ENCODE results near the gene TEX55. TPM values are rescaled to one million over a fixed set of nuclear protein-coding genes. Genes with fewer than 3 reads are reported as not detected.
"Not testable (repeated sequence)": the region's sequence is repeated elsewhere in the genome, so short reads cannot be mapped to it uniquely, and the experiment has no call there.

TEX55 gene
- total and polyA plus RNA-seq, 8 donors, result not detected

DNA sequence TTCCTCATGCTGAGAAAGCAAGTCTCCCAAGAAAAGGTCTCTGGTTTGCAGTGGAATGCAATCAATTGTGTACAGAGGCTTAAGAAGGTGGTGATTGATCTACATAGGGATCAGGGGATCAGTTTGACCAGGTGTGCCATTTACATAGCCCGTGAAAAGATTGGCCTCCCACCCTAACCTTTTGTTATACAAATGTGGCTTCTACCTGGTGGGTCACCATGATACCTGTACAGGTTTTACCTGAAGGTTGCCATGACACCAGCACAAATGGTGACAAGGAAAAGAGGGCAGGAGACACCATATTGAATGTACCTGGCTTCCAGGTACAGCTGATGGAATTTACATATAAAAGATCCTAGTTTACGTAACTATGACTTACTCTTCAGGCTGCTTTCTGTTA is 25.5 kb upstream of the TEX55 start:
- ATAC-seq (no peak), DNase-seq (no peak)
- Histone ChIP-seq H3K4me1 (no peaks in the 10 kb centered on the region), H3K4me3 (no peak overlapping the region), H3K27me3 (no peaks in the 10 kb centered on the region), H3K36me3 (no peaks in the 10 kb centered on the region), H3K9me3 (peaks cover 0 to 25% of the 10 kb centered on the region in 2 donors), H3K27ac (no peak overlapping the region)
- TF ChIP-seq, protein P1, sequence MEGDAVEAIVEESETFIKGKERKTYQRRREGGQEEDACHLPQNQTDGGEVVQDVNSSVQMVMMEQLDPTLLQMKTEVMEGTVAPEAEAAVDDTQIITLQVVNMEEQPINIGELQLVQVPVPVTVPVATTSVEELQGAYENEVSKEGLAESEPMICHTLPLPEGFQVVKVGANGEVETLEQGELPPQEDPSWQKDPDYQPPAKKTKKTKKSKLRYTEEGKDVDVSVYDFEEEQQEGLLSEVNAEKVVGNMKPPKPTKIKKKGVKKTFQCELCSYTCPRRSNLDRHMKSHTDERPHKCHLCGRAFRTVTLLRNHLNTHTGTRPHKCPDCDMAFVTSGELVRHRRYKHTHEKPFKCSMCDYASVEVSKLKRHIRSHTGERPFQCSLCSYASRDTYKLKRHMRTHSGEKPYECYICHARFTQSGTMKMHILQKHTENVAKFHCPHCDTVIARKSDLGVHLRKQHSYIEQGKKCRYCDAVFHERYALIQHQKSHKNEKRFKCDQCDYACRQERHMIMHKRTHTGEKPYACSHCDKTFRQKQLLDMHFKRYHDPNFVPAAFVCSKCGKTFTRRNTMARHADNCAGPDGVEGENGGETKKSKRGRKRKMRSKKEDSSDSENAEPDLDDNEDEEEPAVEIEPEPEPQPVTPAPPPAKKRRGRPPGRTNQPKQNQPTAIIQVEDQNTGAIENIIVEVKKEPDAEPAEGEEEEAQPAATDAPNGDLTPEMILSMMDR (IDR thresholded peaks at IDR 0.05), result no peak
- intact Hi-C loops (cut with DNase I), result no loop called here

GRCh38 chr3:119122350-119122749 is 23.6 kb upstream of the TEX55 start:
- DNase-seq (no peak), ATAC-seq (no peak)
- intact Hi-C loops (cut with DNase I), result no loop called here
- TF ChIP-seq, protein P1 (IDR thresholded peaks at IDR 0.05), result no peak
- Histone ChIP-seq H3K4me1 (no peaks in the 10 kb centered on the region), H3K27ac (no peak overlapping the region), H3K36me3 (no peaks in the 10 kb centered on the region), H3K4me3 (no peak overlapping the region), H3K9me3 (peaks cover 0 to 23% of the 10 kb centered on the region in 2 donors), H3K27me3 (no peaks in the 10 kb centered on the region)

DNA sequence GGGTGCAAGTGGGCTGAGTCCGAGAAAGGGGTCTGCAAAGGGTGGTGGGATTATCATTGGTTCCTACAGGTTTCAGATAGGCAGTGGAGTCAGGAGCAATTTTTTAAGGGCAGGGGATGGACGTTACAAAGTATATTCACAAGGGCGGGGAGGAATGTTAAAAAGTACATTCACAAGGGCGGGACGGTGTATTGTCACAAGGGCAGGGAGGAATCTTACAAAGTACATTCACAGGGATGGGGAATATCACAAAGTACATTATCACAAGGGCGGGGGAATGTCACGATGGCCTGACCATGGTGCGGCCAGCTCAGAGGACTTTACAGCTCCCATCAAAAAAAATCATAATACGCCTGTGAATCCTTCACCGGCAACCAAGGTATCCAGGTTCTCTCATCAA is 20.6 kb upstream of the TEX55 start:
- Histone ChIP-seq H3K27me3 (no peaks in the 10 kb centered on the region), H3K9me3 (no peaks in the 10 kb centered on the region), H3K36me3 (no peaks in the 10 kb centered on the region), H3K4me3 (no peak overlapping the region), H3K4me1 (no peaks in the 10 kb centered on the region), H3K27ac (no peak overlapping the region)
- no peak for DNase-seq
- no peak for ATAC-seq
- intact Hi-C loops (cut with DNase I), result no loop called here
- TF ChIP-seq, protein P1 (IDR thresholded peaks at IDR 0.05), result no peak

- no peak for ATAC-seq
- Histone ChIP-seq H3K4me1 (no peaks in the 10 kb centered on the region), H3K4me3 (no peak overlapping the region), H3K27ac (no peak overlapping the region), H3K27me3 (no peaks in the 10 kb centered on the region), H3K36me3 (no peaks in the 10 kb centered on the region), H3K9me3 (no peaks in the 10 kb centered on the region)
- intact Hi-C loops (cut with DNase I), result no loop called here
- no peak for DNase-seq
- TF ChIP-seq, protein P1 (IDR thresholded peaks at IDR 0.05), result no peak
These were observed 20.0 kb upstream of the TEX55 start for GRCh38 chr3:119125742-119126504.

DNA sequence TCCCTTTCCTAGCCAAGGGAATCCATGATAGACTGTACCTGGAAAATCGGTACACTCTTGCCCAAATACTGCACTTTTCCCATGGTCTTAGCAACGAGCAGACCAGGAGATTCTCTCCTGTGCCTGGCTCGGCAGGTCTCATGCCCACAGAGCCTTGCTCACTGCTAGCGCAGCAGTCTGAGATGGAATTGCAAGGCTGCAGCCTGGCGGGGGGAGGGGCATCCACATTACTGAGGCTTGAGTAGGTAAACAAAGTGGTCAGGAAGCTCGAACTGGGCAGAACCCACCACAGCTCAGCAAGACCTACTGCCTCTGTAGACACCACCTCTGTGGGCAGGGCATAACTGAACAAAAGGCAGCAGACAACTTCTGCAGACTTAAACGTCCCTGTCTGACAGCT is 15.7 kb upstream of the TEX55 start:
- H3K27me3 ChIP-seq; intact Hi-C loops (cut with DNase I); H3K4me1 ChIP-seq; H3K36me3 ChIP-seq; DNase-seq; H3K9me3 ChIP-seq; H3K27ac ChIP-seq; H3K4me3 ChIP-seq; ATAC-seq: not testable (repeated sequence)

- ATAC-seq; H3K27ac ChIP-seq; H3K4me3 ChIP-seq; H3K36me3 ChIP-seq; H3K9me3 ChIP-seq; intact Hi-C loops (cut with DNase I); DNase-seq; H3K27me3 ChIP-seq; H3K4me1 ChIP-seq: not testable (repeated sequence)
These were observed 13.7 kb upstream of the TEX55 start for GRCh38 chr3:119132291-119132690.

- H3K27ac ChIP-seq; H3K9me3 ChIP-seq; DNase-seq; ATAC-seq; H3K4me3 ChIP-seq; H3K4me1 ChIP-seq; intact Hi-C loops (cut with DNase I); H3K36me3 ChIP-seq; H3K27me3 ChIP-seq: not testable (repeated sequence)
These were observed 6.6 kb upstream of the TEX55 start for GRCh38 chr3:119139360-119139759.
